ENCODE data around the gene TRAPPC10. TPM values are rescaled to one million over a fixed set of nuclear protein-coding genes. Genes with fewer than 3 reads are reported as not detected.

TRAPPC10 gene
- total and polyA plus RNA-seq, 2 donors from 2014 or later = 8.8 to 48.5 TPM

DNA sequence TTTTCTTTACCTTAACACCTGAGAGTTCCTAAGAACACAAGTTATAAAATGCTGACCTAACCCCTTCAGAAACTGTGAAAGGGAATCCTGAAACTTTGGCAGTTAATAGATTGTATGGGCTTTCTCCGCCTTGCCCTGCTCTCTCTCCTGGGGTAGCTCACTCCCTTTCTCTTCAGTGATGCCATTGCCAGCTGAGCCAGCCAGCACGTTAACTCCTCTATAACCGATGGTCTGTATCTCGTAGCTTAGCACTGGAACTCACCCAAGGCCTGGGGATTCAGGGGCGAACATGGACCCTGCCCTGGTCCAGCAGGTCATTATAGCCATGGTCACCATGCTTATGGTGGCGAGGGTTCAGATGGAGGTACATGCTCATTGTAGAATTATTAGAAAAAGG, 40.7 kb downstream of the TRAPPC10 start:
- Histone ChIP-seq H3K9me3 (ENCODE audit: control insufficient read depth in 2 of 3, insufficient read depth in 1 of 3, low read length in 3 of 3) (no peaks in the 10 kb centered on the region), H3K4me3 (ENCODE audit: low read length in 3 of 3) (no peak overlapping the region), H3K27ac (ENCODE audit: low read depth in 2 of 2, low read length in 2 of 2) (no peak overlapping the region), H3K9ac (ENCODE audit: low read length in 3 of 3) (no peak overlapping the region), H3K27me3 (ENCODE audit: control insufficient read depth, insufficient read depth, low read length) (no peaks in the 10 kb centered on the region), H3K4me1 (ENCODE audit: control insufficient read depth in 2 of 3, insufficient read depth in 2 of 3, low read depth in 1 of 3, low read length in 3 of 3) (peaks cover 0 to 15% (median 14%) of the 10 kb centered on the region in 3 donors), H3K36me3 (ENCODE audit: control insufficient read depth in 2 of 3, insufficient read depth in 3 of 3, low read length in 3 of 3) (peaks cover 0 to 9% (median 6%) of the 10 kb centered on the region in 3 donors)
- TF ChIP-seq, protein P1, sequence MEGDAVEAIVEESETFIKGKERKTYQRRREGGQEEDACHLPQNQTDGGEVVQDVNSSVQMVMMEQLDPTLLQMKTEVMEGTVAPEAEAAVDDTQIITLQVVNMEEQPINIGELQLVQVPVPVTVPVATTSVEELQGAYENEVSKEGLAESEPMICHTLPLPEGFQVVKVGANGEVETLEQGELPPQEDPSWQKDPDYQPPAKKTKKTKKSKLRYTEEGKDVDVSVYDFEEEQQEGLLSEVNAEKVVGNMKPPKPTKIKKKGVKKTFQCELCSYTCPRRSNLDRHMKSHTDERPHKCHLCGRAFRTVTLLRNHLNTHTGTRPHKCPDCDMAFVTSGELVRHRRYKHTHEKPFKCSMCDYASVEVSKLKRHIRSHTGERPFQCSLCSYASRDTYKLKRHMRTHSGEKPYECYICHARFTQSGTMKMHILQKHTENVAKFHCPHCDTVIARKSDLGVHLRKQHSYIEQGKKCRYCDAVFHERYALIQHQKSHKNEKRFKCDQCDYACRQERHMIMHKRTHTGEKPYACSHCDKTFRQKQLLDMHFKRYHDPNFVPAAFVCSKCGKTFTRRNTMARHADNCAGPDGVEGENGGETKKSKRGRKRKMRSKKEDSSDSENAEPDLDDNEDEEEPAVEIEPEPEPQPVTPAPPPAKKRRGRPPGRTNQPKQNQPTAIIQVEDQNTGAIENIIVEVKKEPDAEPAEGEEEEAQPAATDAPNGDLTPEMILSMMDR (IDR thresholded peaks at IDR 0.05; ENCODE audit: borderline replicate concordance, extremely low read depth, insufficient read depth) = no peak
- intact Hi-C loops (cut with DNase I) = no loop called here
- FAIRE-seq (no peak), DNase-seq (no peak)

DNA sequence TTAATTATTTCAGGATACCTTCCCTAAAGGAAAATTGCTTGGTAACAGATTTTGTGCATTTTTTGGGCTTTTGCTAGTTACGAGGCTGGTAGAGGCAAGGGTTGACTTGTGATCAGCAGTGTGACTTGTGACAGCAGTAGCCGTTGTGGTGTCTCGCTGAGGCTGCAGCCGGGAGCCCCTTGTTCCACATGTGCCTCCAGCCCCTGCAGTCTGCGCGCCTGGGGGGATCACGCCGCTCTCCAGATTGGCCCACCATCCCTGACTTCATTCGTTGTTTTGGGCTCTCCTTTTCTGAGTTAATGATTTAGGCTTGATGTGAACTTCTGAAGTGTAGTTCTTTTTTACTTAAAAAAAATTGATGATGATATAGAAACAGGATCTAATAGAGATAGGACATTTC, 41.5 kb downstream of the TRAPPC10 start:
- no peaks in the 10 kb centered on the region for H3K27me3 ChIP-seq (ENCODE audit: control insufficient read depth, insufficient read depth, low read length)
- H3K27ac ChIP-seq (ENCODE audit: low read depth in 2 of 2, low read length in 2 of 2) = no peak overlapping the region
- H3K36me3 ChIP-seq (ENCODE audit: control insufficient read depth in 2 of 3, insufficient read depth in 3 of 3, low read length in 3 of 3) = peaks cover 0 to 10% (median 6%) of the 10 kb centered on the region in 3 donors
- H3K4me3 ChIP-seq (ENCODE audit: low read length in 3 of 3) = no peak overlapping the region
- intact Hi-C loops (cut with DNase I) = no loop called here
- H3K9ac ChIP-seq (ENCODE audit: low read length in 3 of 3) = no peak overlapping the region
- no peak for DNase-seq
- no peaks in the 10 kb centered on the region for H3K9me3 ChIP-seq (ENCODE audit: control insufficient read depth in 2 of 3, insufficient read depth in 1 of 3, low read length in 3 of 3)
- no peak for FAIRE-seq
- TF ChIP-seq, protein P1 (IDR thresholded peaks at IDR 0.05; ENCODE audit: borderline replicate concordance, extremely low read depth, insufficient read depth) = no peak
- peaks cover 0 to 15% (median 14%) of the 10 kb centered on the region in 3 donors for H3K4me1 ChIP-seq (ENCODE audit: control insufficient read depth in 2 of 3, insufficient read depth in 2 of 3, low read depth in 1 of 3, low read length in 3 of 3)

DNA sequence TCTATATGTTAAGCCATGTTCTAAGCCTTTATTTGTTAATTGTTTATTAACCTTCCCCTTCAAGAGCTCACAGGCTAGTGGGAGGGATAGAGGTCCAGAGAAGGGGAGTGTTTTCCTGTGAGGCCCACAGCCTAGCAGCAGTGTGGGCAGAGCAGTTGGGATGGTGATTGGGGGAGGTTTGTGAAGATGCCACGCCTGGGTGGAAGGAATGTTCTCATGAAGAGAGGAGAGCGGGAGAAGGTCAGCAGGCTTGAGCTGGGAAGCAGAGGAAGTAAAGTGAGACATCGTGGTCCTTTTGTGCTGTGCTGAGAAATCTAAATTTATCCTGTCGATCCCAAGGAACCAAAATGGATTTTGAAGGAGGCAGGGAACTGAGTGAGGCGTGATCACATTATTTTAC, 42.6 kb downstream of the TRAPPC10 start:
- H3K27me3 ChIP-seq (ENCODE audit: control insufficient read depth, insufficient read depth, low read length) = no peaks in the 10 kb centered on the region
- peaks cover 0 to 14% (median 10%) of the 10 kb centered on the region in 3 donors for H3K4me1 ChIP-seq (ENCODE audit: control insufficient read depth in 2 of 3, insufficient read depth in 2 of 3, low read depth in 1 of 3, low read length in 3 of 3)
- H3K9ac ChIP-seq (ENCODE audit: low read length in 3 of 3) = no peak overlapping the region
- no peaks in the 10 kb centered on the region for H3K9me3 ChIP-seq (ENCODE audit: control insufficient read depth in 2 of 3, insufficient read depth in 1 of 3, low read length in 3 of 3)
- H3K4me3 ChIP-seq (ENCODE audit: low read length in 3 of 3) = no peak overlapping the region
- peak overlapping the region in 1 of 2 donors; percentile 43 for H3K27ac ChIP-seq (ENCODE audit: low read depth in 2 of 2, low read length in 2 of 2)
- intact Hi-C loops (cut with DNase I) = no loop called here
- DNase-seq (peak in 4 of 5 donors; percentile 65 to 86 (median 79)), FAIRE-seq (no peak)
- TF ChIP-seq, protein P1 (IDR thresholded peaks at IDR 0.05; ENCODE audit: borderline replicate concordance, extremely low read depth, insufficient read depth) = no peak
- peaks cover 0 to 17% (median 15%) of the 10 kb centered on the region in 3 donors for H3K36me3 ChIP-seq (ENCODE audit: control insufficient read depth in 2 of 3, insufficient read depth in 3 of 3, low read length in 3 of 3)

DNA sequence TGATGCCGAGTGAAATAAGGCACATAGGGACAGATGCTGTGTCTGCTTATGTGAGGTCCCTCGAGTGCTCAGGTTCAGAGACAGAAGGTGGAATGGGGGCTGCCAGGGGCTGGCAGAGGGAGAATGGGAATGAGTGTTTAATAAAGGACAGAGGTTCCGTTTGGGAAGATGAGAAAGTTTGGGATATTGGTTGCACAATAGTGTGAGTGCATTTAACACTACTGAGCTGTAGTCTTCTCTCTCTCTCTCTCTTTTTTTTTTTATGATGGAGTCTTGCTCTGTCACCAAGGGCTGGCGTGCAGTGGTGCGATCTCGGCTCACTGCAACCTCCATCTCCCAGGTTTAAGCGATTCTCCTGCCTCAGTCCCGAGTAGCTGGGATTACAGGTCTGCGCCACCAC, 44.9 kb downstream of the TRAPPC10 start:
- no peak overlapping the region for H3K4me3 ChIP-seq (ENCODE audit: low read length in 3 of 3)
- intact Hi-C loops (cut with DNase I) = no loop called here
- H3K36me3 ChIP-seq (ENCODE audit: control insufficient read depth in 2 of 3, insufficient read depth in 3 of 3, low read length in 3 of 3) = peaks cover 0 to 22% (median 18%) of the 10 kb centered on the region in 3 donors
- FAIRE-seq (no peak), DNase-seq (no peak)
- H3K4me1 ChIP-seq (ENCODE audit: control insufficient read depth in 2 of 3, insufficient read depth in 2 of 3, low read depth in 1 of 3, low read length in 3 of 3) = peaks cover 0 to 9% (median 3%) of the 10 kb centered on the region in 3 donors
- TF ChIP-seq, protein P1 (IDR thresholded peaks at IDR 0.05; ENCODE audit: borderline replicate concordance, extremely low read depth, insufficient read depth) = no peak
- no peaks in the 10 kb centered on the region for H3K27me3 ChIP-seq (ENCODE audit: control insufficient read depth, insufficient read depth, low read length)
- H3K9ac ChIP-seq (ENCODE audit: low read length in 3 of 3) = no peak overlapping the region
- no peaks in the 10 kb centered on the region for H3K9me3 ChIP-seq (ENCODE audit: control insufficient read depth in 2 of 3, insufficient read depth in 1 of 3, low read length in 3 of 3)
- H3K27ac ChIP-seq (ENCODE audit: low read depth in 2 of 2, low read length in 2 of 2) = no peak overlapping the region

Measured in kidney (tissue), 14 donors.